Neuronal stem cell (in vitro differentiated cells): Measurements from ENCODE around the gene EGLN2.
"Not testable (repeated sequence)": the region's sequence is repeated elsewhere in the genome, so short reads cannot be mapped to it uniquely, and the experiment has no call there.

Experiments
- DNase-seq: peaks from one replicate; pipeline ENCODE4 v3.0.0-alpha.2; 2013; ENCODE audit warnings: low spot score
- H2AFZ ChIP-seq: one replicate; pipeline ENCODE4 v1.6.1; 2013; ENCODE audit warnings: mild to moderate bottlenecking, low read length, inconsistent platforms
- H2AK5ac ChIP-seq: 2 replicates; pipeline ENCODE4 v1.6.1; 2013; ENCODE audit warnings: low read depth, mild to moderate bottlenecking, inconsistent platforms, low read length, moderate library complexity, mixed read lengths
- H2BK120ac ChIP-seq: 2 replicates; pipeline ENCODE4 v1.6.1; 2013; ENCODE audit warnings: low read depth, mild to moderate bottlenecking, inconsistent platforms, low read length, moderate library complexity, mixed read lengths
- H2BK12ac ChIP-seq: one replicate; pipeline ENCODE4 v1.6.1; 2013; ENCODE audit warnings: low read length, inconsistent platforms
- H2BK15ac ChIP-seq: 2 replicates; pipeline ENCODE4 v1.6.1; 2013; ENCODE audit warnings: mild to moderate bottlenecking, low read length, inconsistent platforms, mixed read lengths
- H2BK5ac ChIP-seq: one replicate; pipeline ENCODE4 v1.6.1; 2013; ENCODE audit warnings: inconsistent platforms, mild to moderate bottlenecking, low read length, moderate library complexity
- H3K14ac ChIP-seq: one replicate; pipeline ENCODE4 v1.6.1; 2013; ENCODE audit warnings: low read length, inconsistent platforms
- H3K18ac ChIP-seq: 2 replicates; pipeline ENCODE4 v1.6.1; 2013; ENCODE audit warnings: low read length, inconsistent platforms
- H3K23ac ChIP-seq: 2 replicates; pipeline ENCODE4 v1.6.1; 2013; ENCODE audit warnings: low read depth, mild to moderate bottlenecking, mixed read lengths, low read length, inconsistent platforms; ENCODE audit not compliant: poor library complexity
- H3K27ac ChIP-seq: replicated peaks from 3 replicates; pipeline ENCODE4 v1.5.1; 2013; ENCODE audit warnings: low read length, inconsistent platforms
- H3K27me3 ChIP-seq, 3 experiments: 2 replicates each; pipeline ENCODE4 v1.6.1; 2013; ENCODE audit warnings: low read length in 3 of 3, mild to moderate bottlenecking in 2 of 3, inconsistent platforms in 1 of 3, low read depth in 1 of 3, mixed read lengths in 1 of 3, moderate library complexity in 1 of 3; ENCODE audit not compliant: control insufficient read depth in 3 of 3, insufficient read depth in 3 of 3
- H3K36me3 ChIP-seq, 2 donors: replicated peaks in 1 of 2; 2 replicates each; pipeline ENCODE4 v1.6.1; 2013; ENCODE audit warnings: low read length in 2 of 2; ENCODE audit not compliant: control insufficient read depth in 2 of 2, insufficient read depth in 2 of 2
- H3K4ac ChIP-seq: 2 replicates; pipeline ENCODE4 v1.6.1; 2013; ENCODE audit warnings: inconsistent platforms, mild to moderate bottlenecking, low read length, moderate library complexity
- H3K4me1 ChIP-seq, 2 donors: 1 replicate in 1 of 2; 2 replicates in 1 of 2; pipeline ENCODE4 v1.6.1; 2013; ENCODE audit warnings: low read length in 2 of 2, low read depth in 1 of 2; ENCODE audit not compliant: control insufficient read depth in 2 of 2, insufficient read depth in 1 of 2
- H3K4me2 ChIP-seq: one replicate; pipeline ENCODE4 v1.6.1; 2013; ENCODE audit warnings: mild to moderate bottlenecking, low read length, inconsistent platforms; ENCODE audit not compliant: insufficient read depth, poor library complexity, severe bottlenecking
- H3K4me3 ChIP-seq, 2 donors: 2 replicates each; pipeline ENCODE4 v1.5.1; 2013; ENCODE audit warnings: low read length in 2 of 2, mild to moderate bottlenecking in 2 of 2, inconsistent platforms in 1 of 2, moderate library complexity in 1 of 2
- H3K79me1 ChIP-seq: one replicate; pipeline ENCODE4 v1.6.1; 2013; ENCODE audit warnings: low read depth, mild to moderate bottlenecking, inconsistent platforms, low read length, moderate library complexity
- H3K9ac ChIP-seq: one replicate; pipeline ENCODE4 v1.6.1; 2013; ENCODE audit warnings: mild to moderate bottlenecking, low read depth, low read length, inconsistent platforms; ENCODE audit not compliant: poor library complexity
- H3K9me3 ChIP-seq, 2 donors: replicated peaks in 1 of 2; 2 replicates each; pipeline versions ENCODE3 to v1.6.1; 2013; ENCODE audit warnings: low read length in 2 of 2, mild to moderate bottlenecking in 2 of 2, inconsistent platforms in 1 of 2, low read depth in 1 of 2, mixed read lengths in 1 of 2, moderate library complexity in 1 of 2; ENCODE audit not compliant: control insufficient read depth in 2 of 2, insufficient read depth in 1 of 2
- H4K8ac ChIP-seq: one replicate; pipeline ENCODE4 v1.6.1; 2013; ENCODE audit warnings: low read depth, mild to moderate bottlenecking, inconsistent platforms, low read length, moderate library complexity
- H4K91ac ChIP-seq: one replicate; pipeline ENCODE4 v1.6.1; 2013; ENCODE audit warnings: low read length, low read depth, mild to moderate bottlenecking, inconsistent platforms; ENCODE audit not compliant: poor library complexity
- WGBS, 2 donors: extraction: QIAGEN DNeasy Blood & Tissue Kit; methylation state at CpG; one replicate each; pipeline ENCODE4 v1.1.7; 2013; ENCODE audit warnings: missing lambda C conversion rate in 2 of 2, mixed read lengths in 1 of 2; ENCODE audit not compliant: insufficient read length in 2 of 2, insufficient replicate concordance in 1 of 2; ENCODE audit errors: extremely low coverage in 2 of 2; 5-methylcytosine and 5-hydroxymethylcytosine counted together

EGLN2 gene

DNA sequence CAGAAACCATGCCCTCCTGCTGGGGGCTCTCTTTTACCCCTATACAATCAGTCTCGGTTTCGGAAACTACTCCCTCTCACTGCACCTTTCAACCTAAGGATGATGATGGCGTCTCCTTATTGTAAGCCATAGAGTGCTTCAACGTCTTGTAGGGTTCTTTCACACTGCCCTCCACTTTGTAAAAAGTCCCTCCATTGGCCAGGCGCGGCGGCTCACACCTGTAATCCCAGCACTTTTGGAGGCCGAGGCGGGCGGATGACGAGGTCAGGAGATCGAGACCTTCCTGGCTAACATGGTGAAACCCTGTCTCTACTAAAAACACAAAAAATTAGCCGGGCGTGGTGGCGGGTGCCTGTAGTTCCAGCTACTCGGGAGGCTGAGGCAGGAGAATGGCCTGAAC, 31.8 kb downstream of the EGLN2 start:
- not testable (repeated sequence) for H3K79me1 ChIP-seq, H2AK5ac ChIP-seq, H3K9me3 ChIP-seq, H3K18ac ChIP-seq, H2BK120ac ChIP-seq, H2BK5ac ChIP-seq, H3K4me3 ChIP-seq, DNase-seq, H4K91ac ChIP-seq, H3K4me1 ChIP-seq, H3K4ac ChIP-seq, H3K9ac ChIP-seq, H3K4me2 ChIP-seq, H2BK12ac ChIP-seq, H3K27ac ChIP-seq, H4K8ac ChIP-seq, H3K27me3 ChIP-seq, H3K36me3 ChIP-seq, H2AFZ ChIP-seq, H2BK15ac ChIP-seq, H3K23ac ChIP-seq, H3K14ac ChIP-seq
- WGBS, 2 donors: no CpG with 5 or more reads among the region's 16 CpGs

- no peaks in the 10 kb centered on the region for H3K79me1 ChIP-seq
- peaks cover 4 to 6% of the 10 kb centered on the region in 2 donors for H3K36me3 ChIP-seq
- H4K91ac ChIP-seq: no peak overlapping the region
- no peak overlapping the region for H2BK15ac ChIP-seq
- H3K4ac ChIP-seq: no peak overlapping the region
- no peak overlapping the region for H3K18ac ChIP-seq
- H4K8ac ChIP-seq: no peak overlapping the region
- no peak overlapping the region for H3K27ac ChIP-seq
- H2BK120ac ChIP-seq: no peak overlapping the region
- H3K9ac ChIP-seq: no peak overlapping the region
- H2BK12ac ChIP-seq: no peak overlapping the region
- DNase-seq: no peak
- H2AFZ ChIP-seq: no peak overlapping the region
- H3K9me3 ChIP-seq: peaks cover 0 to 2% of the 10 kb centered on the region in 2 donors
- no peak overlapping the region for H2AK5ac ChIP-seq
- H3K4me2 ChIP-seq: no peak overlapping the region
- no peak overlapping the region for H3K4me3 ChIP-seq
- no peak overlapping the region for H3K23ac ChIP-seq
- WGBS, 2 donors: no CpG with 5 or more reads among the region's 7 CpGs
- no peaks in the 10 kb centered on the region for H3K4me1 ChIP-seq
- no peaks in the 10 kb centered on the region for H3K27me3 ChIP-seq
- no peak overlapping the region for H2BK5ac ChIP-seq
- no peak overlapping the region for H3K14ac ChIP-seq
These were observed 32.8 kb downstream of the EGLN2 start for GRCh38 chr19:40831502-40832430.

DNA sequence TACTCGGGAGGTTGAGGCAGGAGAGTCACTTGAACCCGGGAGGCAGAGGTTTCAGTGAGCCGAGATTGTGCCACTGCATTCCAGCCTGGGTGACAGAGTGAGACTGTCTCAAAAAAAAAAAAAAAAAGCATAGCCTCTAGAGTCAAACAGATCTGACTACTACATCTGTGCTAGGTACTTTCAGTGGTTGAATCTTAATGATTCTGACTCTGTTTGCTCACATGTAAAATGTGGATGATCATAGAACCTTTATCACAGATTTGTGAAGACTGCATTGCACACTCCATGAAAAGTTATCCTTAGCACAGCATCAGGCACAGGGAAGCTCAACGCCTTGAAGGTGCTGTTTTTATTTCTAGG, 33.4 kb downstream of the EGLN2 start:
- H3K27me3 ChIP-seq, H2BK15ac ChIP-seq, H2BK5ac ChIP-seq, H2AK5ac ChIP-seq, H3K14ac ChIP-seq, H3K4me2 ChIP-seq, H2BK120ac ChIP-seq, H3K4ac ChIP-seq, DNase-seq, H4K8ac ChIP-seq, H3K18ac ChIP-seq, H3K4me3 ChIP-seq, H3K27ac ChIP-seq, H3K9ac ChIP-seq, H2BK12ac ChIP-seq, H3K9me3 ChIP-seq, H3K4me1 ChIP-seq, H2AFZ ChIP-seq, H4K91ac ChIP-seq, H3K23ac ChIP-seq, H3K36me3 ChIP-seq, H3K79me1 ChIP-seq: not testable (repeated sequence)
- no CpG with 5 or more reads among the region's 4 CpGs for WGBS, 2 donors

- not testable (repeated sequence) for H2AK5ac ChIP-seq, H3K4me3 ChIP-seq, H4K8ac ChIP-seq, H3K14ac ChIP-seq, H2BK12ac ChIP-seq, H3K18ac ChIP-seq, H3K4me1 ChIP-seq, DNase-seq, H3K4ac ChIP-seq, H2BK5ac ChIP-seq, H3K9me3 ChIP-seq, H2BK120ac ChIP-seq, H3K4me2 ChIP-seq, H3K27me3 ChIP-seq, H3K79me1 ChIP-seq, H4K91ac ChIP-seq, H3K36me3 ChIP-seq, H2BK15ac ChIP-seq, H3K23ac ChIP-seq, H3K9ac ChIP-seq, H2AFZ ChIP-seq, H3K27ac ChIP-seq
- WGBS, 2 donors: no CpG with 5 or more reads among the region's 7 CpGs
These were observed 34.9 kb downstream of the EGLN2 start for GRCh38 chr19:40833728-40834533.
